NCI-H2196 treated with DMSO at 0.1 percent for 48 hours (cell line): ENCODE measurements around the gene KIRREL2.
A peak's percentile ranks its signal among the peaks of the same experiment; 100 is the strongest.

Experiments
- DNase-seq: peaks from one replicate; lab custom pipeline; 2025; ENCODE audit not compliant: unreplicated experiment; lab: John Stamatoyannopoulos, UW

KIRREL2 gene

DNA sequence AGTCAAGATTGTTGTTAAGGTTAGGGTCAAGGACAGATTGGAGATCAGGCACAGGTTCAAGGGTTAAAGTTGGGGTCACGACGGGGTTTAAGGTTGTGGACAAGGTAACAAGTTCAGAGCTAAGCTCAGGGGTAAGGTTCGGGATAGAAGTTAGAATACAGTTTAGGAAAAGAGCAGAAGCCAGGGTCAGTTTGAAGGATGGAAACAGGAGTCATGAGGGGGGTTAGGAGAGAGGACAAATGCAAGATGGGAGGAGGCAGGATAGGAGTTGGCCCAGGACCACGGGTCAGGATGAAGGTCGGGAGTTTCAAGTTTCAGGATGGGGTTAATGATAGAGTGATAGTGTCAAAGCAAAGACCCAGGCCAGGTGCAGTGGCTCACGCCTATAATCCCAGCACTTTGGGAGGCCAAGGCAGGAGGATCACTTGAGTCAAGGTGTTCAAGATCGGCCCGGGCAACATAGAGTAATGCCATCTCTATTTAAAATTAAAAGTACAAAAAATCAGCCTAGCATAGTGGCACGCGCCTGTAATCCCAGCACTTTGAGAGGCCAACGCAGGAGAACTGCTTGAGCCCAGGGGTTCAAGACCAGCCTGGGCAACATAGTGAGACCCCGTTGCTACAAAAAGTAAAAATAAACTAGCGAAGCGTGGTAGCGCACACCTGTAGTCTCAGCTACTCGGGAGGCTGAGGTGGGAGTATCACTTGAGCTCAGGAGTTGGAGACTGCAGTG lies 12.1 kb upstream of the KIRREL2 start:
- no peak for DNase-seq

DNA sequence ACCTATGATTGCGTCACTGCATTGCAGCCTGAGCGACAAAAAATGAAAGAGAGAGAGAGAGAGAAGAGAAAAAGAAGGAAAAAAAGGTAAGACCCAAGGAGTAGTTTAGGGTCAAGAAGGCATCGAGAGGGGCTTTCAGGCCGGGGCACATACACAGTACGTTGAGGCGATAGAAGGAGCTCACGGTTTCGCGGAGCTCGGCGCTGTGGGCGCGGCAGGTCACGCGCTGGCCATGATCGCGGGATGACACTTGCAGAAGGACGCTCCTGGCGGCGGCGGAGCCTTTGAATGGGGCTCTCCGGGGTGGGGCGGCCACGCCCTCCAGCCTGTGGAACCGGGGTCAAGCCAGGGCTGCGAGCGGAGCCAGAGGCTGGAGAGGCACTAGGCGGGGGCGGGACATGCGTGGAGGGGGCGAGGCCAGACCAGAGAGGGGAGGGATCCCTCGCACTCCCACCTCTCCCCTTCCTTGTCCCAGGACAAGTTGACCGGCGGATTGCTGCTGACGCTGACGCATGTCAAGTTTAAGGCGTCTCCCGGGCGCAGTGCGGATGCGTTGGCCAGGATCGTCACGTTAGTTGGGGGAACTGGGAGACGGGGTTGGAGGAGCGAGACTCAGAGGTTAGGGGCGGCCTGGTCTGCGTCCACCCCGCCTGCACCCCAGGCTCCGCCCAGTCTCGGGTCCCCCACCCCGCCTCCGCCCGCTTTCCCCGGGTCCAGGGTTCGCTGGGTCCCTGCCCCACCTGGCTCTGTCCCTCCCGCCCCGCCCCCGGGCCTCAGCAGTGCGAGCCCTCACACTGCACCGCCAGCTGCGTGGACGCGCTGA lies 11.3 kb upstream of the KIRREL2 start:
- peak; percentile 9 for DNase-seq

DNA sequence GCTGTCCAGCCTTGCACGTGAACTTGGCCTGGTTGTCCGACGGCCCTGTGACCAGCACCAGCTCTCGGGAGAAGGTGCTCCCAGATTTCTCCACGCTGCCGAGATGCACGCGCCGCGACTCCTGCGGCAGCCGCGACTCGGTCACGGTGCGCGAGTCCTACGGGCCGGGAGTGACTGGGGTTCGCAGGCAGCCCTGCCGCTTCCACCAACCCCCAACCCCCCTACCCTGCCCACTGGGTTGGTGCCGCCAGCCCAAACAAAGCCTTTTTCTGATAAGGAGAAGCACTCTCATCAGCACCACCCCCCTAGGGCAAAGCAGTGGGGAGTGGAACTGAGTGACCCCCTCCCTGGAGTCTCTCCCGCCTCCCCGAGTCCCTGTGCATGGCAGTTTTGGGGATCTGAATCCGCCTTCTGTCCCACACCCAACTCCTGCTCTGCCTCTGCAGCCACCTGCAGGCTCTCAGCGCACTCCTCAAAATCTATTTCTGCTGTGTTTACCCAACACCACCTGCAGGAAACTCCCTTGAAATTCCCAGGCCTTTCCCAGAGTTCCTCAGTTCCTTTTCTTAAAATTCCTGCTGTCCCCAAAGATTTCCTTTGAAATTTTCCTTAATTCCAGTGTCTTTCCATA lies 10.6 kb upstream of the KIRREL2 start:
- peak; percentile 10 for DNase-seq

DNA sequence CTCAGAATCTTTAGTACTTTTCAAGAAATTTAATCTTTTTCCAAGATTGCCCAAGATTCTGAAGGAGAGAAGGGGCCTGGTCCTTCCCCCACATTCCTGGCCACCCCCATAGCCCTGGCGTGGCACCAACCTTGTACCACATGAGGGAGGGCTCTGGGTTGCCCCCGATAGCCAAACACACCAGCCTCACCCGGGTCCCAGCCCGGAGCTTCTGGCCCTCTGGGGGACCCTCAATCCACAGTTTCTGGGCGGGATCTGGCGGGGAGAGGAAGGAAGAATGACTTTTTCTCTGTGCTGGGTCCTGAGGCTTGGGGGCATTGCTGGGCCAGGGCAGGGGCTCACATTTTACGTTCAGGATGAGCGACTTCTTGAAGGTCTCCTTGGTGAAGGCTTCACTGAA lies 8.8 kb upstream of the KIRREL2 start:
- no peak for DNase-seq

DNA sequence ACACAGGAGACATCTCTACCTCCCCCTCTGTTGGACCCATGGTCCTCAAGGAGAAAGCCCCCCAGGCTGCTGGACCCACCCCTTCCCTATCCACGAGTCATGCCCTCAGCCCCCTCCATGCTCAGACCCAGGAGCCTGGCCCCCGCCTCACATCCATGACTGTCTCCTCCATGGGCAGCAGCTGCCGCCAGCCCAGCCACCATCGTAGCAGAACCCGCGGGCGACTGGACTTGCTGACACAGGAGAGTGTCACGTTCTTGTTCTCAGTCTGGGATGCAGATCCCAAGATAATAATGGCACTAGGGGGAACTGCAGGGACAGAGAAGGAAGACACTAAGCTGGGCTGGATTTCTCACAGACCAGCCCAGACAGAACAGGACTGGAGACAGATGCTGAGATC lies 8.2 kb upstream of the KIRREL2 start:
- DNase-seq: no peak

DNA sequence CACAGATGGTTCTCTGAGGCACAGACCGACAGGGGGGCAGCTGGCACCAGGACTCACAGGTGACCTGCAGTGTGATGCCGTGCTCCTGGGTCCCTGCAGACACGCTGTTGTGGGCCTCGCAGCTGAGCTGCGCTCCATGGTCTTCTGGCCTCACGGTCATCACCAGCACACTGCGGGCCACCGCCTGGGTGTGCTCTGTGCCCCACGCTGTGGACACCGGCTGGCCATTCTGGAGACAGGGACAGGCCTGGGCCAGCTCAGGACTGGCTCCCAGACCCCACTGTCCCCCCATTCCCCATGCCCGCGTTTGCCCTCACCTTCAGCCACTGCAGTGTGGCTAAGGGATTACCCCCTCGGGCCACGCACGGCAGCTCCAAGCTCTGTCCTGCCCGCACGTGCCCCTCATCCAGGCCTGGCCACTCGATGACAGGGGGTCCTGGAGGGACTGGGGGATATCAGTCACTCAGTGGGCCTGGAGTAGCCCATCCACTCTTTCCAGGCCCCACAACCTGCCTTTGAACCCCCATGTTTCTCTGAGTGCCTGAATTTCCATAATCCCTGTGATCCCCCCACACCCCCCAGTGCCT lies 7.7 kb upstream of the KIRREL2 start:
- DNase-seq: no peak

DNA sequence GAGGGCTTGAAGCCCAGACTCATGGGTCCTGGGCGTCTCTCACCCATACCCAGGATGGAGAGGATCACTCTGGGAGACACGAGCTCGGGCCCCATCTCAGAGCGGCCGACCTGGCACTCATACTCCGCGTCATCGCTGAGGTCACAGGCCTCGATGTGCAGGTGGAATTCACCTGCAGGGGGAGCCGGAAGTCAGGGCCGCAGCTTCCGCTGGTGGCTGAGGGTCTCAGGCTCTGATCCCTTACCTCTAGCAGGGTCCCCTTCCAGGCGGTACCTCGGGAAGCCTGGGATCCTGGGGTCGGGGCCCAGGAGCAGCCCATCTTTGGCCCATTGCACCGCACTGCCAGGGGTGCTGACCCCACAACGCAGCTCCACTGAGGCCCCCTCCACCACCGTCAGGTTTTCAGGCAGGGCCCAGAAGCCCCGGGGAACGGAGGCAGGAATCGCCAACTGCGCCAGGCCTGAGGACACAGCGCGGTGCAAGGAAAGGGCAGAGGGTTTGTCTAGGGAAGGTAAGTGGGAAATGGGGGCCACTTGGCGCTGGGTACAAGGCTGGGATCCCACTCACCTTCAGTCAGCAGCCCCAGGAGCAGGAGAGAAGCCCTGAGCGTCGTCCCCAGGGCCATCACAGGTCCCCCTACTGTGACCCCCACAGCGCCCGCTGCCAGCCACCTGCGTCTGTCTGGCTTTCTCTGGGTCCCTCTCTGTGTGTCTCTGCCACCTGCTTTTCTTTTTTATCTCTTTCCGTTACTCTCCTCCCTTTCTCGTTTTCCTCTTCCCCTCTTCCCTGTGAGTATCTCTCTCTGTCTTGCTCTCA lies 5.3 kb upstream of the KIRREL2 start:
- no peak for DNase-seq

DNA sequence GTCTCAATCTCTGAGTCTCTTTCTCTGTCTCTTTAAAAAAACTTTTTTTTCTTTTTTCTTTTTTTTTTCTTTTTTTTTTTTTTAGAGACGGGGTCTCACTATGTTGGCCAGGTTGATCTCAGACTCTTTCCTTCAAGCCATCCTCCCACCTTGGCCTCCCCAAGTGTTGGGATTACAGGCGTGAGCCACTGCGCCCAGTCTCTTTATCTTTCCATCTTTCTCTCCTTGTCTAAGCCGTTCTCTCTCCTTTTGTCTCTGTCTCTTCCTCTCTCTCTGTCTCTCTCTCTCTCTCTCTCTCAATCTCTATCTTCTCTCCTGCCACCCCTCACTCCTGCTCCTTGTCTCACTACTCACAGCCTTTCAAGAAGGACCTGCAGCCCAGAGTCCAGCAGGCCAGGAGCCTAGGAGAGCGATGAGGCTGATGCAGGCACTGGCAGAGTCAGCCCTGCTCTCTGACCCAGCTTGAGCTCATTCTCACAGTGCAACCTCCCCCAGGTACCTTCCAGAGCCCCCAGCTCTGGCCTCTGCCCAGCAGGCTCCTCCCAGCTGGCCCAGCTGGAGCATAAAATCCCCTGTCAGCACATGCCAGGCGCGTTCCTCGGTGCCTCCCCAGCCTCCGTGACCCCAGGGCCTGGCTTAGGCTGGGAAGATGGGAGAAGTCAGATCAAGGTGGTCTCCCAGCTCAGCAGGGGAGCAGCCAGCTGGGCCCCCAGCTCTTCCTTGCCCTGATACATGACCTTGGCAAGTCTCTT lies 4.5 kb upstream of the KIRREL2 start, which contains the start of gene NPHS1:
Gene NPHS1, minus strand, starts transcription at position 476 of the 752 bp plus-strand sequence. CDS start 667 bp downstream, outside the sequence.
- no peak for DNase-seq

DNA sequence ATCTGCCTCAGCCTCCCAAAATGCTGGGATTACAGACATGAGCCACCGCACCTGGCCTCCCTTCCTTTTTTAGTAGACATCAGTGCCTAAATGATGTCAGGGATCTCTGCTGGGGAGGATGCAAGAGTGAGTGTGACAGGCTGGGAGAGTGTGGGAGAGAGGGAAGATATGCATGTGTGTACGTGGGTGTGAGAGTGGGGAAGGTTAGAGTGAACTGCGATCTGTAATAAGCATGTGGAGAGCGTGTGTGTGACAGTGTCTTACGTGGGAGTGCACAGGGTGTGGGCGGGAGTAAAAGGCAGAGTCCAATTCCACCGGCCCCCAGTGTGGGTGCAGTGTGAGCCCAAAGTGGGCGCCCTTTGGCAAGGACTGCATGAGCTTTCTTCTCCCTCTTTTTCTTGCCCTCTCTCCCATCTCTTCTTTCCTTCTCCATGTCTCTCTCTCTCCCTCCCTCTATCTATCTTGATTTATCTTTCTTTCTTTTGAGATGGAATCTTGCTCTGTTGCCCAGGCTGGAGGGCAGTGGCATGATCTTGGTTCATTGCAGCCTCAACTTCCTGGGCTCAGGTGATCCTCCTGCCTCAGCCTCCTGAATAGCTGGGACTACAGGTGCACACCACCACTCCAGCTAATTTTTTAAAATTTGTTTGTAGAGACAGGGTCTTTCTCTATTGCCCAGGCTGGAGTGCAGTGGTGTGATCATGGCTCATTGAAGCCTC lies 3.5 kb upstream of the KIRREL2 start:
- DNase-seq: no peak

DNA sequence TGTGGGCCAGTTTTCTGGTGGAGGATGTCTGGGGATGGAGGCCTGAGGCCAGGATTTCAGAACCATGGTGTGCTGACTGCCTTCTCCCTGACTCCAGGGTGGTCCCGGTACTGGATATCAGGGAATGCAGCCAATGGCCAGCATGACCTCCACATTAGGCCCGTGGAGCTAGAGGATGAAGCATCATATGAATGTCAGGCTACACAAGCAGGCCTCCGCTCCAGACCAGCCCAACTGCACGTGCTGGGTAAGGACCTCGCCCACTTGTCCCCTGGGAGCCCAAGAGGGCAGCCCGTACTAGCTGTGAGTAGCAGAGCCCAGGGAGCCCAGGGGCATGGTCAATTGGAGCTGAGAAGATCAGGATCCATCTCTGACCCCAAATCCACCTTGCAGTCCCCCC lies 1.6 kb downstream of the KIRREL2 start:
- DNase-seq: no peak

DNA sequence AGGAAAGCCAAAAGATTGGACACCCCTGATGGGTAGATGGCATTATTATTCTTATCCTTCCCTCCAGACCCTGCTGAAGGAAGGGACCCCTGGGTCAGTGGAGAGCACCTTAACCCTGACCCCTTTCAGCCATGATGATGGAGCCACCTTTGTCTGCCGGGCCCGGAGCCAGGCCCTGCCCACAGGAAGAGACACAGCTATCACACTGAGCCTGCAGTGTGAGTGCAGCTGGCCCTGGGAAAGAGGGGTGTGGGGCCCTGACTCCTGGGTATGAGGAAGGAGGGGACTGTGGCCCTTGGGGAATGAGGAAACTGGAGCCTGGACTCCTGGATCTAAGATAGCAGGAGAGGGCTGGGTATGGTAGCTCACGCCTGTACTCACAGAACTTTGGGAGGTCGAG lies 2.7 kb downstream of the KIRREL2 start:
- no peak for DNase-seq

DNA sequence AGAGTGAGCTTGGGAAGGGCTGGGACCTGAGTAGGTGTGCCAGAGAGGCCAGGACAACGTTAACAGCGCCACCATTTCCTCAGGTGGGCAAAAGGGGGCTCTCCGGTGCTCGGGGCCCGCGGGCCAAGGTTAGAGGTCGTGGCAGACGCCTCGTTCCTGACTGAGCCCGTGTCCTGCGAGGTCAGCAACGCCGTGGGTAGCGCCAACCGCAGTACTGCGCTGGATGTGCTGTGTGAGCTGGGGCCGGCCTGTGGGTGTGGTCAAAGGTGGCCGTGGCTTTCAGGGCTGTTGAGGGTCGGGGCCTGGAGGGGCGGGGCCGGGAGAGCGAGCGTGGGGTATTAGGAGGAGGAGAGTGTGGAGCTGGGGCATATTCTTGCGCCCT lies 3.7 kb downstream of the KIRREL2 start:
- no peak for DNase-seq

DNA sequence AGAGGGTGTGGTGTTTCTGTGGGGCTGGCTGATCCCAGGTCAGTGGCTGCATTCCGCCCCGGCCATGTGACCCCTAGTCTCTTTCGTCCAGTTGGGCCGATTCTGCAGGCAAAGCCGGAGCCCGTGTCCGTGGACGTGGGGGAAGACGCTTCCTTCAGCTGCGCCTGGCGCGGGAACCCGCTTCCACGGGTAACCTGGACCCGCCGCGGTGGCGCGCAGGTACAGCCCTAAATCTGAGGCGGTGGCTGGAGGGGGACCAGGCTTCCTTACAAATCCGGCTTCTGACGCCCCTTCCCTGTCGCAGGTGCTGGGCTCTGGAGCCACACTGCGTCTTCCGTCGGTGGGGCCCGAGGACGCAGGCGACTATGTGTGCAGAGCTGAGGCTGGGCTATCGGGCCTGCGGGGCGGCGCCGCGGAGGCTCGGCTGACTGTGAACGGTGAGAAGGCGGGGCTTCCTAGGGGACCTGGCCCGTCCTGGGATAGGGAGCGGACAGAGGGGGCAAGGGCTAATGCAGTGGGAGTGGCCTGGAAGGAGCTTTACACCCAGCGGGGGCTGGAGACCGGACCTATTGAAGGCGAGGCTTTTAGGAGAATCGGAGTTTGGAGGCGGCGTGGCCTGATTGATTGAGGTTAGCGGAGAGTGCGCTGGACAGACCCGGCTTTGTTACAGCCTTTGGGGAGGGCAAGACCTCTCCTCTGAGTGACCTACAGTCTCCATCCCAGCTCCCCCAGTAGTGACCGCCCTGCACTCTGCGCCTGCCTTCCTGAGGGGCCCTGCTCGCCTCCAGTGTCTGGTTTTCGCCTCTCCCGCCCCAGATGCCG lies 4.3 kb downstream of the KIRREL2 start:
- DNase-seq: no peak

DNA sequence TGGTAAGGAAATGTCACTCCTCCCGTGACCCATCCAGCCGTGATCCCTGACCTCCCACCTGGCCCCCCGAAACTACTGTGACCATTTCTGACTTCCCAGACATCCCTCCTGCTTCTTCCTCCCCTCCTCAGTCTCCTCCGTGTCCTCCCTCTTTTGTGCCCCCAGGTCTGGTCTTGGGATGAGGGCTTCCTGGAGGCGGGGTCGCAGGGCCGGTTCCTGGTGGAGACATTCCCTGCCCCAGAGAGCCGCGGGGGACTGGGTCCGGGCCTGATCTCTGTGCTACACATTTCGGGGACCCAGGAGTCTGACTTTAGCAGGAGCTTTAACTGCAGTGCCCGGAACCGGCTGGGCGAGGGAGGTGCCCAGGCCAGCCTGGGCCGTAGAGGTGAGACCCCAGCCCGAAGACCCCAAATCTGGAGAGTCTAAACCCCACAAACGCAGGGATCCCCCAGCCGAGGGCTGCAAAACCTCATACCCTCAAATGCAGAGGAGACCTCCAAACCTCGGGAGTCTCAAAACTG lies 5.0 kb downstream of the KIRREL2 start:
- no peak for DNase-seq

DNA sequence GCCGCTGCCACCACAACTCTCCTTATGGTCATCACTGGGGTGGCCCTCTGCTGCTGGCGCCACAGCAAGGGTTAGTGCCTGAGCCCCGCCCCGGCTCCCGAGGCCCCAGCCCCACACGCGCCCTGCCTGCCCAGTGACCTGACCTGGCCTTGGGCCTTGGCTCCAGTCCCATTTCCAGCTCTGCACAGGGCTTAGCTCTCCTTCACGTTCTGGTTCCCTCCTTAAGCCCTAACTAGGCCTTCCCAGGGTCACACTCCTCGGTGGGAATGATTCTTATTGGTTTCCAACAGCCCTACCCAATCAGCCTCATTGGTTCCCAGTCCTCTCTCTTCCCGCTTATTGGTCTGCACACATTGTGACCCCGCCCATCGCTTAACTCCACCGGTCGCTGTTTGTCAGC lies 5.8 kb downstream of the KIRREL2 start:
- no peak for DNase-seq

DNA sequence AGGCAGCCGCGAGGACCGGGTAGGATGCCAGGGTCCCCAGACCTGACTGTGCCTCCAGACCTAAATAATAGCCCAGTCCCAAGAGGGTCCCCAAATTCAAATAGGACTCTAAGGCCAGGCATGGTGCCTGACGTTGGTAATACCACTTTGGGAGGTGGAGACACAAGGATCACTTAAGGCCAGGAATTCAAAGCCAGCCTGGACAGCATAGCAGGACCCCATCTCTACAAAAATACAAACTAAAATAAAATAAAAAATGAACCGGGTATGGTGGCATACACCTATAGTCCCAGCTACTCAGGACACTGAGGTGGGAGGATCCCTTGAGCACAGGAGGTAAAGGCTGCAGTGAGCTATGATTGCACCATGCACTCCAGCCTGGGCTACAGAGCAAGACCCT lies 6.3 kb downstream of the KIRREL2 start:
- no peak for DNase-seq

DNA sequence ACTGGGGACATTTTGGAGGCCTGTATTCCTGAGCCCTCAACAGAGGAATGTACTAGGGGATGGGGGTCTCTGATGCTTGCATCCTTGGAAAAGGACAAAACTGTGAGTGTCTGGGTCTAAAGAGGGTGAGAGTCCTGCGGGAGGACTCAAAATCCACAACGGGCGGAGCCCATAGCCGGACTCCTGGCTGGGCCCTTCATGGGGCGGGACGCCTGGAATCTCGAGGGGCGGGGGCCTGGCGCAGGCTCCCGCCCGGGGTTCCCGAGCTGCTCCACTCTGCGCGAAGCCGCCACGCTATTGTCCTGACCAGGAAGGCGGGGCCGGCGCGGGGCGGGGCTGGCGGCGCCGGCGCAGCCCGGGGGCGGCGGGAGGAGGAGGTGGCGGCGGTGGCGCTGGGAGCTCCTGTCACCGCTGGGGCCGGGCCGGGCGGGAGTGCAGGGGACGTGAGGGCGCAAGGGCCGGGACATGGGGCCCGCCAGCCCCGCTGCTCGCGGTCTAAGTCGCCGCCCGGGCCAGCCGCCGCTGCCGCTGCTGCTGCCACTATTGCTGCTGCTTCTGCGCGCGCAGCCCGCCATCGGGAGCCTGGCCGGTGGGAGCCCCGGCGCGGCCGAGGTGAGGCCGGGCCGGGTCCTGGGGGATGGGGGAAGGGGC lies 11.6 kb downstream of the KIRREL2 start, which contains the start of gene APLP1:
Gene APLP1, plus strand, starts transcription at position 403 of the 651 bp plus-strand sequence. Its CDS starts 63 bp downstream, at position 466.
- peak; percentile 52 for DNase-seq
